Neural progenitor cell (in vitro differentiated cells): ENCODE measurements around the gene DIAPH2.

Experiments used
- CTCF ChIP-seq: fragments of 200-600 bp; sonication (generic); IDR thresholded peaks from 2 replicates; pipeline ENCODE4 v1.5.1; 2017; ENCODE audit warnings: antibody characterized with exemption, mild to moderate bottlenecking
- EZH2 ChIP-seq: fragments of 200-600 bp; sonication (generic); IDR thresholded peaks from 2 replicates; pipeline ENCODE4 v1.6.1; 2017; ENCODE audit warnings: antibody characterized with exemption, mild to moderate bottlenecking, moderate library complexity
- EZH2phosphoT487 ChIP-seq: fragments of 200-600 bp; sonication (generic); IDR thresholded peaks from 2 replicates; pipeline ENCODE4 v1.6.1; 2017; ENCODE audit warnings: antibody characterized with exemption

DNA sequence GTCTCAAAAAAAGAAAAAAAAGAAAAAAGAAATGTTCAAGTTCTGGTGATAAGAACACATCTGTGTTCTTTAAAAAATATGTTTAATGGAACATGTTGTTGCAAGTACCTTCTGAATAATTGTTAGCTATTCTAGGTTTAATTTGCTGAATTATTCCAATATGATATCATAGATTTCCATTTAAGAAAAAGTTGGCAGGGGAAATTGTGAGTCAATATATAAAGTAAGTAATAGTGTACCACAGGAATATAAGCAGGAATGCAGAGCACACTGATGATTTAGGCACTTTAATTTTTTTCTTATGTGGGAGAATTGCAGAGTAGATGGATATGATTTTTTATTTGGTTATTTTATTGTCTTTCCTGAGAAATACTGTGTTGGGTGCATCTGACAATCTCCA is 389.8 kb downstream of the DIAPH2 start:
- no peak for TF ChIP-seq CTCF
- no peak for TF ChIP-seq EZH2
- no peak for TF ChIP-seq EZH2phosphoT487
